ENCODE measurements around the gene SRRM3.
"Not testable (repeated sequence)": the region's sequence is repeated elsewhere in the genome, so short reads cannot be mapped to it uniquely, and the experiment has no call there.

The SRRM3 gene

GRCh38 chr7:76231583-76231982 lies 29.9 kb downstream of the SRRM3 start:
- DNase-seq, result no peak

- DNase-seq, result no peak
Observed at GRCh38 chr7:76232698-76233097, 31.0 kb downstream of the SRRM3 start.

GRCh38 chr7:76233538-76234281 lies 32.0 kb downstream of the SRRM3 start:
- no peak for DNase-seq

- no peak for DNase-seq
Observed at GRCh38 chr7:76234282-76234584, 32.5 kb downstream of the SRRM3 start.

GRCh38 chr7:76234931-76235441 lies 33.3 kb downstream of the SRRM3 start:
- no peak for DNase-seq

GRCh38 chr7:76236224-76236623 lies 34.5 kb downstream of the SRRM3 start:
- no peak for DNase-seq

- no peak for DNase-seq
Observed at GRCh38 chr7:76238326-76238725, 36.6 kb downstream of the SRRM3 start.

GRCh38 chr7:76241141-76241540 lies 39.4 kb downstream of the SRRM3 start:
- DNase-seq, result no peak

GRCh38 chr7:76242517-76243063 lies 40.9 kb downstream of the SRRM3 start:
- not testable (repeated sequence) for DNase-seq

GRCh38 chr7:76244781-76245391 lies 43.2 kb downstream of the SRRM3 start:
- no peak for DNase-seq

- DNase-seq, result no peak
Observed at GRCh38 chr7:76246804-76247389, 45.2 kb downstream of the SRRM3 start.

GRCh38 chr7:76247938-76248337 lies 46.2 kb downstream of the SRRM3 start:
- no peak for DNase-seq

GRCh38 chr7:76252021-76252420 lies 50.3 kb downstream of the SRRM3 start:
- no peak for DNase-seq

GRCh38 chr7:76254781-76255180 lies 53.1 kb downstream of the SRRM3 start:
- DNase-seq, result no peak

- DNase-seq, result no peak
Observed at GRCh38 chr7:76257973-76258372, 56.3 kb downstream of the SRRM3 start.

GRCh38 chr7:76259124-76260093 lies 57.7 kb downstream of the SRRM3 start:
- DNase-seq, result no peak

GRCh38 chr7:76260171-76260703 lies 58.5 kb downstream of the SRRM3 start:
- DNase-seq, result no peak

GRCh38 chr7:76261329-76261728 lies 59.6 kb downstream of the SRRM3 start:
- DNase-seq, result no peak

- DNase-seq, result no peak
Observed at GRCh38 chr7:76261931-76262330, 60.2 kb downstream of the SRRM3 start.

- DNase-seq, result no peak
Observed at GRCh38 chr7:76262683-76263402, 61.1 kb downstream of the SRRM3 start.

GRCh38 chr7:76265299-76265698 lies 63.6 kb downstream of the SRRM3 start:
- no peak for DNase-seq

All from cortex of kidney (tissue), 1 donor.